PC-9 (cell line): ENCODE measurements around the gene KCNIP1. TPM values are rescaled to one million over a fixed set of nuclear protein-coding genes. Genes with fewer than 3 reads are reported as not detected.

Experiments
- BruUV-seq: library from RNA; stranded (reverse); fragments of 400-500 nt; replicated peaks from 2 replicates; lab custom pipeline; 2021; lab: Mats Ljungman, UMichigan
- CTCF ChIA-PET: fragments of 300-600 bp; sonication (Branson Sonifier 250); formaldehyde crosslinking; loops from one replicate; lab custom pipeline; 2022; ENCODE audit warnings: antibody characterized with exemption; lab: Charles Lee
- POLR2A ChIA-PET: fragments of 300-600 bp; sonication (Branson Sonifier 250); formaldehyde crosslinking; loops from one replicate; lab custom pipeline; 2022; ENCODE audit warnings: antibody characterized with exemption; ENCODE audit not compliant: unreplicated experiment; lab: Charles Lee
- DNase-seq, 2 experiments: peaks; one replicate each; pipeline versions ENCODE4 v3.0.0 to v3.0.0-alpha.2; 2015 to 2022; ENCODE audit warnings: mixed read lengths in 1 of 2
- H2AFZ ChIP-seq: fragments of 200-600 bp; sonication (generic); 2 replicates; pipeline ENCODE4 v1.8.1; 2017; ENCODE audit warnings: antibody characterized with exemption
- H3F3A ChIP-seq: fragments of 200-600 bp; sonication (generic); 2 replicates; pipeline ENCODE4 v1.8.1; 2017; ENCODE audit warnings: antibody characterized with exemption, mild to moderate bottlenecking, low read depth; ENCODE audit not compliant: insufficient read depth
- H3K27ac ChIP-seq: fragments of 200-600 bp; sonication (generic); 2 replicates; pipeline ENCODE4 v1.6.1; 2016; ENCODE audit warnings: mixed run types
- H3K27me3 ChIP-seq: fragments of 200-600 bp; sonication (generic); 2 replicates; pipeline ENCODE4 v1.6.1; 2016; ENCODE audit warnings: low read depth, mixed run types; ENCODE audit not compliant: insufficient read depth
- H3K36me3 ChIP-seq: fragments of 200-600 bp; sonication (generic); 2 replicates; pipeline ENCODE4 v1.6.1; 2016; ENCODE audit warnings: low read depth, mixed run types
- H3K4me1 ChIP-seq: fragments of 200-600 bp; sonication (generic); replicated peaks from 2 replicates; pipeline ENCODE4 v1.6.1; 2016; ENCODE audit warnings: mixed run types; ENCODE audit not compliant: insufficient read depth
- H3K4me2 ChIP-seq: fragments of 200-600 bp; sonication (generic); 2 replicates; pipeline ENCODE4 v1.6.1; 2017; ENCODE audit warnings: mixed run types
- H3K4me3 ChIP-seq: fragments of 200-600 bp; sonication (generic); 2 replicates; pipeline ENCODE4 v1.6.1; 2016; ENCODE audit warnings: mixed run types
- H3K79me2 ChIP-seq: fragments of 200-600 bp; sonication (generic); 2 replicates; pipeline ENCODE4 v1.6.1; 2017; ENCODE audit warnings: low read depth, mixed run types
- H3K9me2 ChIP-seq: fragments of 200-600 bp; sonication (generic); 2 replicates; pipeline ENCODE4 v1.8.1; 2017; ENCODE audit warnings: mild to moderate bottlenecking; ENCODE audit not compliant: insufficient read depth
- H3K9me3 ChIP-seq: fragments of 200-600 bp; sonication (generic); 2 replicates; pipeline ENCODE4 v1.8.1; 2016; ENCODE audit warnings: low read depth; ENCODE audit not compliant: insufficient read depth
- H4K20me1 ChIP-seq: fragments of 200-600 bp; sonication (generic); 2 replicates; pipeline ENCODE4 v1.8.1; 2017; ENCODE audit not compliant: insufficient read depth
- CTCF ChIP-seq: fragments of 200-600 bp; sonication (generic); conservative IDR thresholded peaks from 2 replicates; pipeline ENCODE4 v1.6.1; 2017; ENCODE audit warnings: mixed run types, antibody characterized with exemption, mild to moderate bottlenecking, moderate library complexity
- EZH2 ChIP-seq: fragments of 200-600 bp; sonication (generic); IDR thresholded peaks from 2 replicates; pipeline ENCODE4 v1.8.0; 2017; ENCODE audit warnings: antibody characterized with exemption, low read depth
- intact Hi-C: fragments of 100-400 bp; cut with micrococcal nuclease; formaldehyde crosslinking; loops from one replicate; pipeline ENCODE4 v1.10.0; 2022; ENCODE audit not compliant: unreplicated experiment
- total RNA-seq: library from RNA; stranded (reverse); gene quantifications from 2 replicates; pipeline ENCODE4 v1.2.3, GENCODE V29; 2021

KCNIP1 gene
- total RNA-seq, 1 experiment from 2014 or later = not detected

DNA sequence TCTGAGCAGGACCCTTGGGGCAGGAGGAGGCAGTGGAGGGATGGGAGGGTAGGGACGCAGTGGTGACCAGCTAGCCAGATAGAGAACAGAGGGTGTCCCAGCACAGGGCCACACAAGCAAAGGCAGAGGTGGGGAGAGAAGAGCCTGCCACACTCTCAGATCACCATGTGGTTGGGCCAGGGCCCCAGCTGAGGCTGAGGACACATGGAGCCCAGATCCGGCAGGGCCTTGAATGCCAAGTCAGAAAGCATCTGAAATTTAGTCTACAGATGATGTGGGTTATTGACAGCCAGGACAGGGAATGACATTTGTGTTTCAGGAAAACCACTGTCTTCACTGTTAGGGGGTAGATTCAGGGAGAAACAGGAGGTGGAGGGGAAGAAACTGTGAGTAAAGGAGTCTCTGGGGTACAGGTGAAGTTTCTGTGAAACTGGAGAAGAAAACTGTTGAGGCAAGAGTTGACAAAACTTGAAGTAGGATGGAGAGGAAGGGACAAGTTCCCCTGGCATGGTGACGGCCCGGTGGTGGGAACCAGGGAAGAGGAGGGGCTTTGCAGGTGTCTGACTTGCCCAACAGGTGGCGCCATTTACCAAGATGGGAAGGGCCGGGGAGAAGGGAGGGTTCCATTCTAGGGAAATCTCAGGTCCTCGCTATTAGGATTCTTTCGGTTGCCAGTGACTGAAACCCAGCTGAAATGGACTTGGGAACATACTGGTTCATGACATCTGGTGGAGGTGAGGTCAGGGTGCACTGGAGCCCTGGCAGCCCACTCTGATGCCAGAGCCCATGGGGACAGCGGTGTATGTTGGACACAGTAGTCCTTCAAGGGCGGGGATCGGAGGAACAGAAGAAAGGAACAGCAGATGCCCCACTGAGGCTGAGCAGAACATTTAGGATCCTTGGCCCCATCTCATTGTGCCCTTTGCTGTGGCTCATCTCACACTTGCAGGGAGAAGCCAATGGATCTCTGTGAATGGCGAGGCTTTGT is 100.1 kb downstream of the KCNIP1 start:
- Histone ChIP-seq H2AFZ (no peak overlapping the region), H4K20me1 (no peaks in the 10 kb centered on the region; the same call in 1 of the 2 replicates), H3K36me3 (no peaks in the 10 kb centered on the region), H3K4me3 (no peak overlapping the region), H3K9me2 (no peaks in the 10 kb centered on the region), H3K9me3 (no peaks in the 10 kb centered on the region), H3F3A (no peaks in the 10 kb centered on the region), H3K4me1 (no peaks in the 10 kb centered on the region), H3K27ac (no peak overlapping the region), H3K27me3 (peaks cover 14% of the 10 kb centered on the region; the same call in 1 of the 2 replicates), H3K79me2 (no peaks in the 10 kb centered on the region), H3K4me2 (no peak overlapping the region)
- TF ChIP-seq EZH2 = no peak
- TF ChIP-seq CTCF = peak; percentile 85
- CTCF ChIA-PET = no interaction called here
- POLR2A ChIA-PET = no interaction called here
- intact Hi-C loops = no loop called here
- peak in 1 of 2 experiments; percentile 38 for DNase-seq
- BruUV-seq = no TSS peak

DNA sequence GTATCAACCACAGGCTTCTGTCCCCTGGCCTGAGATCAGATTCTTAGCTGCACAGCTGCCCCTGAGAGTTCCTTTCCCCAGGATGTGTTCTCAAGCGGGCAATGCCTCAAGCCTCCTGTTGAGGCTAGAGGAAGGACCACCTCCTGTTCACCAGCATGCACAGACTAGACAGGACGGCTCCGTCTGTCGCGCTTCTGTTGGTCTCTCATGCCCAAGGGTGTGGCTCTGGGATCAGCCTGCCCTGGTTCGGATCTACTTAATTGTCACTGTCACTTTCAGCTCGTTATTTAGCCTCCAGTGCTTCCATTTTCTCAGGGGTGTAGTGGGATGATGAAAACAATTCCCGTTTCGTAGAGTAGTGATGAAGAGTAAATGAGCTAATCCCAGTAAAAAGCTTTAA is 103.1 kb downstream of the KCNIP1 start:
- no peaks in the 10 kb centered on the region for H3K4me1 ChIP-seq
- no peak for TF ChIP-seq CTCF
- no peak for TF ChIP-seq EZH2
- no peak overlapping the region for H3K4me3 ChIP-seq
- intact Hi-C loops = no loop called here
- H3K79me2 ChIP-seq = no peaks in the 10 kb centered on the region
- no peak for DNase-seq
- no peak overlapping the region for H3K4me2 ChIP-seq
- 0 out of 2 replicates have a peak, but pooled peaks cover 4% of the 10 kb centered on the region for H3K27me3 ChIP-seq
- no peaks in the 10 kb centered on the region; the same call in 1 of the 2 replicates for H4K20me1 ChIP-seq
- no peaks in the 10 kb centered on the region for H3K9me2 ChIP-seq
- BruUV-seq = no TSS peak
- POLR2A ChIA-PET = no interaction called here
- H3K9me3 ChIP-seq = no peaks in the 10 kb centered on the region
- CTCF ChIA-PET = no interaction called here
- no peaks in the 10 kb centered on the region for H3K36me3 ChIP-seq
- H2AFZ ChIP-seq = no peak overlapping the region
- no peak overlapping the region for H3K27ac ChIP-seq
- no peaks in the 10 kb centered on the region for H3F3A ChIP-seq

- no peak overlapping the region for H3K4me3 ChIP-seq
- ChIA-PET POLR2A (no interaction called here), CTCF (no interaction called here)
- H4K20me1 ChIP-seq = no peaks in the 10 kb centered on the region
- H3K36me3 ChIP-seq = no peaks in the 10 kb centered on the region
- H3F3A ChIP-seq = peaks cover 14% of the 10 kb centered on the region; the same call in 1 of the 2 replicates
- H3K4me2 ChIP-seq = no peak overlapping the region
- no peak for DNase-seq
- H3K9me3 ChIP-seq = no peaks in the 10 kb centered on the region
- 0 out of 2 replicates have a peak, but pooled peaks cover 4% of the 10 kb centered on the region for H3K27me3 ChIP-seq
- intact Hi-C loops = no loop called here
- H3K9me2 ChIP-seq = no peaks in the 10 kb centered on the region
- no peaks in the 10 kb centered on the region for H3K79me2 ChIP-seq
- no TSS peak for BruUV-seq
- H3K4me1 ChIP-seq = peaks cover 18% of the 10 kb centered on the region
- no peak overlapping the region for H3K27ac ChIP-seq
- no peak overlapping the region for H2AFZ ChIP-seq
- TF ChIP-seq CTCF (no peak), EZH2 (no peak)
These were observed 107.8 kb downstream of the KCNIP1 start for GRCh38 chr5:170611449-170612090.
